ENCODE measurements around the gene AKAP6. TPM values are rescaled to one million over a fixed set of nuclear protein-coding genes. Genes with fewer than 3 reads are reported as not detected.

The AKAP6 gene
- total RNA-seq, 1 donor from 2014 or later: 0.53 TPM

DNA sequence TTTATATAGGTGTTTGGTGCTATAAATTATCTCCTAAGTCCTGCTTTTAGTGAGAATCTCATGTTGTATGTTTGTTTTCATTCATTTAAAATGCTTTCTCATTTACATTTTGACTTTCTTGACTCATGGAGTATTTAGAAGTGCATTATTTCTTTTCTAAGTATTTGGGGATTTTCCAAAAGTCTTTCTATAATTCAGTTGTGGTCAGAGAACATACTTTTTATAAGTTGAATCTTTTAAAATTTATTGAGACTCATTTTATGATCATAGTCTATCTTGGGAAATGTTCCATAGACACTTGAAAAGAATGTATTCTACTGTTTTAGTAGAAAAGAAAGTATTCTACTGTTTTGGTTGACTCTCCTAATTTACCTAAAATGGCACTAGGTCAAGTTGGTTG lies 168.2 kb downstream of the AKAP6 start:
- Mint-ChIP-seq H3K36me3 (ENCODE audit: low read depth) (no peaks in the 10 kb centered on the region), H3K4me3 (no peak overlapping the region), H3K9me3 (no peaks in the 10 kb centered on the region), H3K27me3 (peaks cover 3% of the 10 kb centered on the region), H3K27ac (no peak overlapping the region), H3K4me1 (no peaks in the 10 kb centered on the region)
- DNase-seq: no peak
- TF ChIP-seq, protein P1, sequence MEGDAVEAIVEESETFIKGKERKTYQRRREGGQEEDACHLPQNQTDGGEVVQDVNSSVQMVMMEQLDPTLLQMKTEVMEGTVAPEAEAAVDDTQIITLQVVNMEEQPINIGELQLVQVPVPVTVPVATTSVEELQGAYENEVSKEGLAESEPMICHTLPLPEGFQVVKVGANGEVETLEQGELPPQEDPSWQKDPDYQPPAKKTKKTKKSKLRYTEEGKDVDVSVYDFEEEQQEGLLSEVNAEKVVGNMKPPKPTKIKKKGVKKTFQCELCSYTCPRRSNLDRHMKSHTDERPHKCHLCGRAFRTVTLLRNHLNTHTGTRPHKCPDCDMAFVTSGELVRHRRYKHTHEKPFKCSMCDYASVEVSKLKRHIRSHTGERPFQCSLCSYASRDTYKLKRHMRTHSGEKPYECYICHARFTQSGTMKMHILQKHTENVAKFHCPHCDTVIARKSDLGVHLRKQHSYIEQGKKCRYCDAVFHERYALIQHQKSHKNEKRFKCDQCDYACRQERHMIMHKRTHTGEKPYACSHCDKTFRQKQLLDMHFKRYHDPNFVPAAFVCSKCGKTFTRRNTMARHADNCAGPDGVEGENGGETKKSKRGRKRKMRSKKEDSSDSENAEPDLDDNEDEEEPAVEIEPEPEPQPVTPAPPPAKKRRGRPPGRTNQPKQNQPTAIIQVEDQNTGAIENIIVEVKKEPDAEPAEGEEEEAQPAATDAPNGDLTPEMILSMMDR (IDR thresholded peaks at IDR 0.05): no peak
- CTCF ChIA-PET: no interaction called here
- no peak for ATAC-seq (ENCODE audit: low read depth)
- intact Hi-C loops (cut with micrococcal nuclease): no loop called here
- POLR2A ChIA-PET: no interaction called here

DNA sequence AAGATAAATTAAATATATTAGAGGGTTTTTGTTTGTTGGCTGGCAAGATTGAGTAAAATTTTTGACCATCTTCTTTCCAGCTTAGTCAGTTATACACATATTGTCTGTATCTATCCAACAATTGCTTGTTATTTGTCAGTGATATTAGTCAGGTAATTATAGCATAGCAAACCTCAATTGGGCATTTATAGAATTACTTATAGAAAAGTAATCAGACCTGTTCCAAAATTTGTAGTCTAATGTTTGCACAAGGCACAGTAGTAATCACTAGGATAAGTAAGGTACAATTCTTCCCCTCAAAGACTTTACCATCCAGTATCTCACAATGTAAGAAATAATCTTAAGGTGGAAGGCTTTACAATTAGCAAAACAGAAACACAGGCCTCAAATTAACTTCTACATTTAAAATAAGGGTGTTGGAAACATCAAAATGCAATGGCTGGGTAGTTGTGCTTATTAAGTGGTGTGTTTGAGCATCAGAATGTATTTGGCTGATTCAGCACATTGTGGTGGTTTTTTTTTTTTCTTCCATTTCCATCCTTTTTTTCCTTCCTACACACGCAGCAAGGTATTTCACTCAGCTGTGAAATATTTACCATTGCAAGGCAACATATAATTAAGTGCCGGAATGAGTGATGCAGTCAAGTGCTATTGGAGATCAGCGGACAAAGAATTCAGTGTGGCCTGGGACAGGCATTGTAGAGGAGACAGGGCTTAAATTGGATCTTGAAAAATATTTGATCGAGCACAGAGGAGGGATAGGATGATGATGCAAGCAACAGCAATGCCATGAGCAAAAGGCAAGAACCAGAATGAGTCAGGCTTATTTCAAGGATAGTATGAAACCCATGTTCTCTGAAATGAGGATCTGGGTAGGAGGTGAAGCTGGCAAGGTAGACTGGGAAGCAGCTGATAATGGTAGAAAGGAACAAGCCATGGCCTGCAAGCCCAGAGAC lies 178.2 kb downstream of the AKAP6 start:
- TF ChIP-seq, protein P1 (IDR thresholded peaks at IDR 0.05): no peak
- ATAC-seq (ENCODE audit: low read depth) (no peak), DNase-seq (no peak)
- H3K36me3 Mint-ChIP-seq (ENCODE audit: low read depth): no peaks in the 10 kb centered on the region
- H3K9me3 Mint-ChIP-seq: no peaks in the 10 kb centered on the region
- ChIA-PET POLR2A (no interaction called here), CTCF (no interaction called here)
- peaks cover 2% of the 10 kb centered on the region for H3K27me3 Mint-ChIP-seq
- no peaks in the 10 kb centered on the region for H3K4me1 Mint-ChIP-seq
- no peak overlapping the region for H3K4me3 Mint-ChIP-seq
- no peak overlapping the region for H3K27ac Mint-ChIP-seq
- intact Hi-C loops (cut with micrococcal nuclease): no loop called here

DNA sequence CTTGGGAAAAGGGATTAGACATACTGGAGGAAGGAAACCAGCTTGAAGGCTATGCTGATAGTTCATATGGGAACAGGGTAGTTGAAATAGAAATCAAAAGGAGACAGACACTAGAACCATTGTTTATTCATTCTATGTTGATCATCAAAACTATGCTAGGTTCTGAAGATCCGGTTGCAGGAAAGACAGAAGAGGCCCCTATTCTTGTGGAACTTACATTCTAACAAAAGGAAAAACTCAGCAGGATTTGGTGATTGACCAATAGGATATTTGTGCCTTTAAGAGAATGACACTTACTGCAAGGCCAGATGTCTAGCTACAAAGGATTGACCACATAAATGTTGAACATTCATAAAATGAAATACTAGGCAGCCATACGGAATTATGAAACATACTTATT lies 179.2 kb downstream of the AKAP6 start:
- Mint-ChIP-seq H3K27ac (no peak overlapping the region), H3K9me3 (no peaks in the 10 kb centered on the region), H3K36me3 (ENCODE audit: low read depth) (no peaks in the 10 kb centered on the region), H3K4me3 (no peak overlapping the region), H3K4me1 (no peaks in the 10 kb centered on the region), H3K27me3 (peaks cover 2% of the 10 kb centered on the region)
- intact Hi-C loops (cut with micrococcal nuclease): no loop called here
- ATAC-seq (ENCODE audit: low read depth) (no peak), DNase-seq (no peak)
- ChIA-PET POLR2A (no interaction called here), CTCF (no interaction called here)
- TF ChIP-seq, protein P1 (IDR thresholded peaks at IDR 0.05): no peak

DNA sequence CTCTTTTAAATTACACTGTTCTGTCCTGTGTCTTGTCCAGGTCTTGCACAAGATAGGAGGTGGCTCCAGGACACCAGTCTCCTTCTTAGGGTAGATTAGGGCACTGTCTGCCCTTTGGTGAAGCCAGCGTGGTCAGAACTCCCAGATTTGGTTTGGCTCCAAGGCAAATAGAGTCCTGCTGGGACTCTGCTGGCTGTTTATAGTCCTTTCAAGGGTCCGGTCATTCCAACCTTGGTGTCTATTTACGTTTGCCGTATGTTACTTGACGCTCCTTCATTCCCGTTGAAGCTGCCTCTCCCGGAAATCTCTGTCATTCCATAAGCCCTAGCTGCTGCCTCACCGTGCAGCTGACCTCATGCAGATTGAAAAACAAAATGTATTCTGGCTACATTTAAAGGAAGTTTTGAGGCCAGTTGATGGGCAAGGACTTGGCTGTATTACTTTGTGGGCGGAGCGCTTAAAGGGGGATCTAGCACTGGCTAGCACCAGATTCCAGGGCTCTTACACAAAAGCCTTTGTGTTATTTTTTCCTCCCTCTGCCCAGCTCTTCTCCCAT lies 180.6 kb downstream of the AKAP6 start:
- Mint-ChIP-seq H3K4me1 (no peaks in the 10 kb centered on the region), H3K4me3 (no peak overlapping the region), H3K9me3 (no peaks in the 10 kb centered on the region), H3K27ac (no peak overlapping the region), H3K27me3 (peaks cover 8% of the 10 kb centered on the region), H3K36me3 (ENCODE audit: low read depth) (no peaks in the 10 kb centered on the region)
- intact Hi-C loops (cut with micrococcal nuclease): no loop called here
- no peak for ATAC-seq (ENCODE audit: low read depth)
- ChIA-PET POLR2A (no interaction called here), CTCF (no interaction called here)
- no peak for DNase-seq
- TF ChIP-seq, protein P1 (IDR thresholded peaks at IDR 0.05): no peak

DNA sequence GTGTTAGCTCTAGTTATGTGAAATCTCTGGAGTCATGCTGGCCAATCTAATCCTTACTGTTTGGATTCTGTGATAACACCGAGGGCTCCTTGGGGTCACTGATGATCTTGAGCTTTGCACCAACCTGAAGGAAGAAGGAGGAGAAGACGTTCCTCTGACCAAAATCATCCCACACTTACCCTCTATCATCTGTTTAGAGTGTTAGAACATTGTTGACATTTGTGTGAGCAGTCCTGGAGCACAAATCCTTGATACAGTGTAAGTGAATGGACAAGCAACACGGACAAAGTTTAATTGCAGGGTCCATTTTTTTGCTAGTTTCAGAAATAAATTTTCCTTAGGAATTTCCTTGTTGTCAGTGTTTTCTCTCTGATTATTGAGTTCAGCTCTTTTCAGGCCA lies 181.7 kb downstream of the AKAP6 start:
- Mint-ChIP-seq H3K4me3 (no peak overlapping the region), H3K27me3 (peaks cover 19% of the 10 kb centered on the region), H3K27ac (no peak overlapping the region), H3K36me3 (ENCODE audit: low read depth) (no peaks in the 10 kb centered on the region), H3K4me1 (no peaks in the 10 kb centered on the region), H3K9me3 (no peaks in the 10 kb centered on the region)
- ChIA-PET POLR2A (no interaction called here), CTCF (no interaction called here)
- TF ChIP-seq, protein P1 (IDR thresholded peaks at IDR 0.05): no peak
- intact Hi-C loops (cut with micrococcal nuclease): no loop called here
- no peak for DNase-seq
- no peak for ATAC-seq (ENCODE audit: low read depth)
